Dendritic cell treated with granulocyte-macrophage colony-stimulating factor and Interleukin-4, amounts not matched to agents 40 ng/mL and 50 ng/mL, for 4 days (primary cell): ENCODE data around the gene SPEG.

Source experiments
- H3K27ac Mint-ChIP-seq: one replicate; pipeline ENCODE4 v1.8.0; 2022; ENCODE audit warnings: mild to moderate bottlenecking, mixed read lengths
- H3K27me3 Mint-ChIP-seq: one replicate; pipeline ENCODE4 v1.8.0; 2022; ENCODE audit warnings: mild to moderate bottlenecking, mixed read lengths
- H3K36me3 Mint-ChIP-seq: one replicate; pipeline ENCODE4 v1.8.0; 2022; ENCODE audit warnings: low read depth, mixed read lengths
- H3K4me1 Mint-ChIP-seq: one replicate; pipeline ENCODE4 v1.8.0; 2022; ENCODE audit warnings: low read depth, mixed read lengths
- H3K4me3 Mint-ChIP-seq: one replicate; pipeline ENCODE4 v1.8.0; 2022; ENCODE audit warnings: mild to moderate bottlenecking, moderate library complexity, mixed read lengths
- H3K9me3 Mint-ChIP-seq: one replicate; pipeline ENCODE4 v1.8.0; 2022; ENCODE audit warnings: mixed read lengths
- intact Hi-C: fragments of 100-400 bp; cut with micrococcal nuclease; formaldehyde crosslinking; loops from one replicate; pipeline ENCODE4 v1.15.0; 2022

The SPEG gene

DNA sequence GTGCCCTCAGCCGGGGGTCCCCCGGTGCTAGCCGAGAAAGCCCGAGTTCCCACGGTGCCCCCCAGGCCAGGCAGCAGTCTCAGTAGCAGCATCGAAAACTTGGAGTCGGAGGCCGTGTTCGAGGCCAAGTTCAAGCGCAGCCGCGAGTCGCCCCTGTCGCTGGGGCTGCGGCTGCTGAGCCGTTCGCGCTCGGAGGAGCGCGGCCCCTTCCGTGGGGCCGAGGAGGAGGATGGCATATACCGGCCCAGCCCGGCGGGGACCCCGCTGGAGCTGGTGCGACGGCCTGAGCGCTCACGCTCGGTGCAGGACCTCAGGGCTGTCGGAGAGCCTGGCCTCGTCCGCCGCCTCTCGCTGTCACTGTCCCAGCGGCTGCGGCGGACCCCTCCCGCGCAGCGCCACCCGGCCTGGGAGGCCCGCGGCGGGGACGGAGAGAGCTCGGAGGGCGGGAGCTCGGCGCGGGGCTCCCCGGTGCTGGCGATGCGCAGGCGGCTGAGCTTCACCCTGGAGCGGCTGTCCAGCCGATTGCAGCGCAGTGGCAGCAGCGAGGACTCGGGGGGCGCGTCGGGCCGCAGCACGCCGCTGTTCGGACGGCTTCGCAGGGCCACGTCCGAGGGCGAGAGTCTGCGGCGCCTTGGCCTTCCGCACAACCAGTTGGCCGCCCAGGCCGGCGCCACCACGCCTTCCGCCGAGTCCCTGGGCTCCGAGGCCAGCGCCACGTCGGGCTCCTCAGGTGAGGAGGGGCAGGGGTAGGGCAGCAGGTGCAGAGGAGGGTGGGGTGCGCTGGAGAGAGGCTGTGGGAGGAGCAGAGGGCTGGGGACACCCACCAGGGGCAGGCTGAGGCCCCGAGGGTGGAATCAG, 49.9 kb downstream of the SPEG start:
- intact Hi-C loops = no loop called here
- Mint-ChIP-seq H3K4me3 (no peak overlapping the region), H3K9me3 (no peaks in the 10 kb centered on the region), H3K36me3 (no peaks in the 10 kb centered on the region), H3K27ac (no peak overlapping the region), H3K4me1 (peaks cover 6% of the 10 kb centered on the region), H3K27me3 (peaks cover 86% of the 10 kb centered on the region)

DNA sequence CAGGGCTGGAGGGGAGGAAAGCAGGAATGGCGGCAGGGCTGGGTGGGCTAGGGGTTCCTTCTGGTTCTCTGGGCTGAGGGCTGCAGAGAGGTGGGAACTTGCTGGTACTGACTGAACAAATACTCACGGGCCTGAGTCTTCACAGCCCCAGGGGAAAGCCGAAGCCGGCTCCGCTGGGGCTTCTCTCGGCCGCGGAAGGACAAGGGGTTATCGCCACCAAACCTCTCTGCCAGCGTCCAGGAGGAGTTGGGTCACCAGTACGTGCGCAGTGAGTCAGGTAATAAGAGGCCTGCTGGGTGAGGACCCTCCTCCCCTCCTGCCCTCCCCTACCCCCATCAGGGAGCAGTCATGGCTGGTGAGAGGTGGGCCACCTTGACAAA, 50.5 kb downstream of the SPEG start:
- Mint-ChIP-seq H3K27me3 (peaks cover 84% of the 10 kb centered on the region), H3K4me1 (peaks cover 6% of the 10 kb centered on the region), H3K36me3 (no peaks in the 10 kb centered on the region), H3K27ac (no peak overlapping the region), H3K9me3 (no peaks in the 10 kb centered on the region), H3K4me3 (no peak overlapping the region)
- intact Hi-C loops = no loop called here

DNA sequence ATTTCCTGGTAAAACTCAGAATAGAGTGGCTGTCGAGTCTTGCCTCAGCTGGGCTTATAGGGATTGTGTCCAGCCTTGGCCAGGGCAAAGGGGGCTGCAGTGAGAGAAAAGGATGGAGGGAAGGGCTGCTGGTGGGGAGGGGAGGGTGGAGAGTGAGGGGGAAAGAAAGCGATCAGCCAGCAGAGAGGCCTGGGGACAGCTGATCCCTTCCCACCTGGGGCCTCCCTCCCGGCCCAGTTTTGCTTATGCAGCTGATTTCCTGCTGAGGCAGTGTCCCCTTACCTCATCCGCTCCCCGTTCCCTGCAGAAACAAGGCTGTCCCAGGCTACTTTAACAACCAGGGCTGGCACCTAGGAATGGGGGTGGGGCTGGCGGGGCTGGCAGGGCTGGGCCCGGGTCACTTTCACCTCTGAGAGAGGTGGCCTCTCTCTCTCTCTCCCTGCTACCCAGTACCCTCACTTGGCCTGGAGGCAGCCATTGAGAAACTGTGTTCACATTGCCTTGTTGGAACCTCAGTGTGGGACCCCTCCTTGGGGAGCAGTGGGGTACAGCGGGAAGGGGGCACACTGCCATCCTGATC, 51.8 kb downstream of the SPEG start:
- H3K36me3 Mint-ChIP-seq = no peaks in the 10 kb centered on the region
- H3K27me3 Mint-ChIP-seq = peaks cover 81% of the 10 kb centered on the region
- H3K4me3 Mint-ChIP-seq = no peak overlapping the region
- intact Hi-C loops = no loop called here
- peaks cover 6% of the 10 kb centered on the region for H3K4me1 Mint-ChIP-seq
- H3K9me3 Mint-ChIP-seq = no peaks in the 10 kb centered on the region
- H3K27ac Mint-ChIP-seq = no peak overlapping the region

DNA sequence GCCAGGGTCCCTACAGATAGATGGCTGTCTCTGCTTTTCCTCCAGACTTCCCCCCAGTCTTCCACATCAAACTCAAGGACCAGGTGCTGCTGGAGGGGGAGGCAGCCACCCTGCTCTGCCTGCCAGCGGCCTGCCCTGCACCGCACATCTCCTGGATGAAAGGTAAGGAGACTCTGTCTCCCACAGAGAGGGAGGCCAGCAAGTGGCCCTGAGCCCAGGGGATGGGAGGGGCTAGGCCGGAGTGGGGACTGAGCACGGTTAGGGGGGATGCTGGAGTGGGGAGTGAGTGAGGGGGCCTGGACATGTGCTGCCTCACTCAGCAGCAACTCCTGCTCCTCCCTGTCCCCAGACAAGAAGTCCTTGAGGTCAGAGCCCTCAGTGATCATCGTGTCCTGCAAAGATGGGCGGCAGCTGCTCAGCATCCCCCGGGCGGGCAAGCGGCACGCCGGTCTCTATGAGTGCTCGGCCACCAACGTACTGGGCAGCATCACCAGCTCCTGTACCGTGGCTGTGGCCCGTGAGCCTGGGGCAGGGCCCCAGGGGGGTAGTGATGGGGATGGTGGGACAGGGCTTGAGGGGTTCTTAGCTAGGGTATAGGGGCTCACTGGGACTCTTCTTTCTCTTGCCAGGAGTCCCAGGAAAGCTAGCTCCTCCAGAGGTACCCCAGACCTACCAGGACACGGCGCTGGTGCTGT, 53.7 kb downstream of the SPEG start:
- peaks cover 6% of the 10 kb centered on the region for H3K4me1 Mint-ChIP-seq
- no peaks in the 10 kb centered on the region for H3K36me3 Mint-ChIP-seq
- intact Hi-C loops = no loop called here
- no peaks in the 10 kb centered on the region for H3K9me3 Mint-ChIP-seq
- H3K4me3 Mint-ChIP-seq = no peak overlapping the region
- H3K27ac Mint-ChIP-seq = no peak overlapping the region
- H3K27me3 Mint-ChIP-seq = peaks cover 81% of the 10 kb centered on the region

DNA sequence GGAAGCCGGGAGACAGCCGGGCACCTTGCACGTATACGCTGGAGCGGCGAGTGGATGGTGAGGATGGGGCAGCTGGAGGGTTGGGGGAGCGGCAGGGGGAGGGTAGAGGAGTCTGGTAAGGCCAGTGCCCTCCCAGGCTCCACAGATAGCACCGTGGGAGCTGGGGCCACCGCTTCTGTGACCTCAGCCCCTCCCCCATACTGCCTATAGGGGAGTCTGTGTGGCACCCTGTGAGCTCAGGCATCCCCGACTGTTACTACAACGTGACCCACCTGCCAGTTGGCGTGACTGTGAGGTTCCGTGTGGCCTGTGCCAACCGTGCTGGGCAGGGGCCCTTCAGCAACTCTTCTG, 54.2 kb downstream of the SPEG start:
- H3K9me3 Mint-ChIP-seq = no peaks in the 10 kb centered on the region
- peaks cover 85% of the 10 kb centered on the region for H3K27me3 Mint-ChIP-seq
- no peak overlapping the region for H3K4me3 Mint-ChIP-seq
- peaks cover 6% of the 10 kb centered on the region for H3K4me1 Mint-ChIP-seq
- intact Hi-C loops = no loop called here
- no peaks in the 10 kb centered on the region for H3K36me3 Mint-ChIP-seq
- H3K27ac Mint-ChIP-seq = no peak overlapping the region

DNA sequence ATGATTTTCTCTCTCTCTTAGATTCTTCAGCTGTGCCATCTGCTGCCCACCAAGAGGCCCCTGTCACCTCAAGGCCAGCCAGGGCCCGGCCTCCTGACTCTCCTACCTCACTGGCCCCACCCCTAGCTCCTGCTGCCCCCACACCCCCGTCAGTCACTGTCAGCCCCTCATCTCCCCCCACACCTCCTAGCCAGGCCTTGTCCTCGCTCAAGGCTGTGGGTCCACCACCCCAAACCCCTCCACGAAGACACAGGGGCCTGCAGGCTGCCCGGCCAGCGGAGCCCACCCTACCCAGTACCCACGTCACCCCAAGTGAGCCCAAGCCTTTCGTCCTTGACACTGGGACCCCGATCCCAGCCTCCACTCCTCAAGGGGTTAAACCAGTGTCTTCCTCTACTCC, 54.7 kb downstream of the SPEG start:
- Mint-ChIP-seq H3K4me3 (no peak overlapping the region), H3K4me1 (peaks cover 2% of the 10 kb centered on the region), H3K9me3 (no peaks in the 10 kb centered on the region), H3K27me3 (peaks cover 85% of the 10 kb centered on the region), H3K36me3 (no peaks in the 10 kb centered on the region), H3K27ac (no peak overlapping the region)
- intact Hi-C loops = no loop called here

DNA sequence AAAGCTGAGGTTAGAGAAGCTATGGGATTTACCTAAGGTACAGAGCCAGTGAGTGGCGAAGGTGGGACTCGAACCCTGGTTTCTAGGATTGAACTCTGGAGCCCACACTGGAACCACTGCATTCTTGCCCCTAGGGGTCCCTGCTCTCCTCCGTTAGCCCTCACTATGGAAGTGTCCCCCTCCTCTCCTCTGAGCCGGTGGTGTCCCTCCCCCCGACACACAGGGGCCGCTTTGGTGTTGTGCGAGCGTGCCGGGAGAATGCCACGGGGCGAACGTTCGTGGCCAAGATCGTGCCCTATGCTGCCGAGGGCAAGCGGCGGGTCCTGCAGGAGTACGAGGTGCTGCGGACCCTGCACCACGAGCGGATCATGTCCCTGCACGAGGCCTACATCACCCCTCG, 55.5 kb downstream of the SPEG start:
- Mint-ChIP-seq H3K4me3 (no peak overlapping the region), H3K36me3 (no peaks in the 10 kb centered on the region), H3K9me3 (no peaks in the 10 kb centered on the region), H3K27me3 (peaks cover 87% of the 10 kb centered on the region), H3K27ac (no peak overlapping the region), H3K4me1 (no peaks in the 10 kb centered on the region)
- intact Hi-C loops = no loop called here

DNA sequence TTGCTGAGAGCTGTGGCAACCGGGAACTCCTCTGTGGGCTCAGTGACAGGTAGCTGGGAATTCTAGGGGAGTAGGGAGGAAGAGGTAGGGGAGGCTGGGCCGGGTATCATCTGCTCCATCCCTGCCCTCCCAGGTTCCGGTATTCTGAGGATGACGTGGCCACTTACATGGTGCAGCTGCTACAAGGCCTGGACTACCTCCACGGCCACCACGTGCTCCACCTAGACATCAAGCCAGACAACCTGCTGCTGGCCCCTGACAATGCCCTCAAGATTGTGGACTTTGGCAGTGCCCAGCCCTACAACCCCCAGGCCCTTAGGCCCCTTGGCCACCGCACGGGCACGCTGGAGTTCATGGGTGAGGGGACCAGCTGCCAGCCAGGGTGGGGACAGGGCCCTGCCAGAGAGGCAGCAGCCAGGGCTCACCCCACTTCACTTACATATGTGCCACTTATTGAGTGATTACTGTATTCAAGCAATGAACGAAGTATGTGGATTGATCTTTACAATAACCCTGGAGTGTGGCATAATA, 56.0 kb downstream of the SPEG start:
- Mint-ChIP-seq H3K4me1 (no peaks in the 10 kb centered on the region), H3K36me3 (no peaks in the 10 kb centered on the region), H3K9me3 (no peaks in the 10 kb centered on the region), H3K27me3 (peaks cover 87% of the 10 kb centered on the region), H3K4me3 (no peak overlapping the region), H3K27ac (no peak overlapping the region)
- intact Hi-C loops = no loop called here

DNA sequence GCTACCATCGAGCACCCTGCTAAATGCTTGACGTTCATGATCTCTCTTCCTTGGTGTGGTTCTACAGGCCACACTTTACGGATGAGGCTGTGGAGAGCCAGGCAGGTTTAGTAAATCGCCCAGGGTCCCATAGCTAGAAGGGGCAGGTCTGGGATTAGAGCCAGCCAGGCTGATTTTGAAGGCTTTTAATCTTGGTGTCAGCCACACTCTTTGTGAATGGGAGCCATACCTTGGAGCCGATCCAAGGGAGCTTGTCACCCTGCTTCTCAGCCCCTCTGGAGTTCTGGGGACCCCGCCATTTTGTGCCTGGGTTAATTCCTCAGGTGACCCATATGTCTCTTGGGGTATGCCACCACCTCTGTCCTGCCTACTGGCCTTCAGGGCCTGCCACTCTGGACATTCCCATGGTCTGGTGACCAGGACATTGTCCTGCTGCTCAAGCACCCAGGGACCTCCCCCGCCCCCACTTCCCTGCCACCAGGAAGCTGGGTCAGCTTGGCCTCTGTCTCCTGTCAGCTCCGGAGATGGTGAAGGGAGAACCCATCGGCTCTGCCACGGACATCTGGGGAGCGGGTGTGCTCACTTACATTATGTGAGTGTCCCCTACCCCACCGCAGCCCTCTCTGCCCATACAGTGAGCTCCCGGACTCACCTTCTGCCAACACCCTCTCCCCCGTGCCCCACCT, 56.8 kb downstream of the SPEG start:
- no peak overlapping the region for H3K27ac Mint-ChIP-seq
- no peak overlapping the region for H3K4me3 Mint-ChIP-seq
- intact Hi-C loops = no loop called here
- H3K27me3 Mint-ChIP-seq = peaks cover 87% of the 10 kb centered on the region
- H3K9me3 Mint-ChIP-seq = no peaks in the 10 kb centered on the region
- no peaks in the 10 kb centered on the region for H3K36me3 Mint-ChIP-seq
- peaks cover 3% of the 10 kb centered on the region for H3K4me1 Mint-ChIP-seq

DNA sequence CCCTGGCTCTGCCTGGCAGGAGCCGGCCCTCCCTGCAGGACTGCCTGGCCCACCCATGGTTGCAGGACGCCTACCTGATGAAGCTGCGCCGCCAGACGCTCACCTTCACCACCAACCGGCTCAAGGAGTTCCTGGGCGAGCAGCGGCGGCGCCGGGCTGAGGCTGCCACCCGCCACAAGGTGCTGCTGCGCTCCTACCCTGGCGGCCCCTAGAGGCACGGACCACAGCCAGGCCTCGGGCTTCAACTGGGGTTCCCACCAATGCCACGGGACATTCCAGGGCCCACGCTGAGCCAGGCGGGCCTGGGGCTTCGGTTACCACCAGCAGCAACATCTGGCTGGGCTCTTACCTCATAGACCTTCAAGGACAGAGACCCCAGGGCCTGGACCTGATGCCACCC, 57.9 kb downstream of the SPEG start:
- intact Hi-C loops = no loop called here
- Mint-ChIP-seq H3K27ac (no peak overlapping the region), H3K4me1 (peaks cover 15% of the 10 kb centered on the region), H3K27me3 (peaks cover 88% of the 10 kb centered on the region), H3K9me3 (no peaks in the 10 kb centered on the region), H3K4me3 (no peak overlapping the region), H3K36me3 (no peaks in the 10 kb centered on the region)

DNA sequence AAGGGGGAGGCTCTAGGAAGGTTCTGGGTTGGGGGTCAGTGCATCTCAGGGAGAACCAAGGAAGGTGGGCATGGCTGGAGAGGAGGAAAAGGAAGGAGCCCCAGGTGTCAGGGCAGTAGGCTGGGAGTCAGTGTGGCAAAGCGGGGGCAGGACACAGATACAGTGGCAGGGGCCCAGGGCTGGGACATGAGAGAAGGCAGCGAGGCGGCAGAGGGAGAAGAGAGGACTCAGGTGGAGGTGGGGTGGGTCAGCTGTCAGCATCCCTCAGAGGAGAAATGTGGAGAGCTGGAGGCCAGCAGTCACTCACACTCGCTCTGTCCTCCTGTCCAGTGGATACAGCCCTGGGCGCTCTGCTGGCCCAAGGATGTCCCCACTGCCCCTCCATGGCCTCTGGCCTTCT, 58.4 kb downstream of the SPEG start:
- Mint-ChIP-seq H3K4me1 (peaks cover 20% of the 10 kb centered on the region), H3K9me3 (no peaks in the 10 kb centered on the region), H3K36me3 (peaks cover 3% of the 10 kb centered on the region), H3K27me3 (peaks cover 85% of the 10 kb centered on the region), H3K4me3 (no peak overlapping the region), H3K27ac (no peak overlapping the region)
- intact Hi-C loops = no loop called here

DNA sequence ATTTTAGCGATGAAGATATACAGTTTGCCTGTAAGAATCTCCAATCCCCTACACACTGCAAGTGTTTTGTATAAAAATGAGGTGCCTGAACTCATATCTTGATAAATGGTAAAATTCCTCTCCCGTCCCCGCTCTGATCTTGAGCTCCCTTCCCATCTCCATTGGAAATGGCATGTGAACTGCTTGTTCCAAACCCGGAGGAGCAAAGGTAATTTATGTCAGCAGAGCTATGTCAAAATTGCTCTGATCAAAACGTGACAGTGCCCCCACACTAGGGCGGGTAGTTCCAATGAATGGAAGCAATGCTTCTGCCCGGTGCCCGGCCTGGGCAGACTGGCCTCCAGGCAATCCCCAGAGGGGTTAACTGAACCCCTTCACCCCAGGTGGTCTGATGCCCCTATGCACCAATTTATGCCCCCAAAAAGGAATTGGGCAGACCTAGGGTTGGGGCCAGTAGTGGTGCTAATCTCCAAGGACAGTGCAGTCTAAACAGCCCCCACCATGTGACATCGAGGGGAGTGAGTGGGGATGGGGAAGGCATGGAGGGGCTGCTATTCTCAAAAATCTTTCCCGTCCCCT, 60.4 kb downstream of the SPEG start:
- intact Hi-C loops = loop anchor here (1.0 to 5.0 kb wide), 2 partner anchors 35 to 102 kb away; partner anchors contain the start of gene STK11IP
- no peak overlapping the region for H3K4me3 Mint-ChIP-seq
- peaks cover 37% of the 10 kb centered on the region for H3K4me1 Mint-ChIP-seq
- peaks cover 72% of the 10 kb centered on the region for H3K27me3 Mint-ChIP-seq
- H3K36me3 Mint-ChIP-seq = peaks cover 16% of the 10 kb centered on the region
- H3K9me3 Mint-ChIP-seq = no peaks in the 10 kb centered on the region
- H3K27ac Mint-ChIP-seq = no peak overlapping the region

DNA sequence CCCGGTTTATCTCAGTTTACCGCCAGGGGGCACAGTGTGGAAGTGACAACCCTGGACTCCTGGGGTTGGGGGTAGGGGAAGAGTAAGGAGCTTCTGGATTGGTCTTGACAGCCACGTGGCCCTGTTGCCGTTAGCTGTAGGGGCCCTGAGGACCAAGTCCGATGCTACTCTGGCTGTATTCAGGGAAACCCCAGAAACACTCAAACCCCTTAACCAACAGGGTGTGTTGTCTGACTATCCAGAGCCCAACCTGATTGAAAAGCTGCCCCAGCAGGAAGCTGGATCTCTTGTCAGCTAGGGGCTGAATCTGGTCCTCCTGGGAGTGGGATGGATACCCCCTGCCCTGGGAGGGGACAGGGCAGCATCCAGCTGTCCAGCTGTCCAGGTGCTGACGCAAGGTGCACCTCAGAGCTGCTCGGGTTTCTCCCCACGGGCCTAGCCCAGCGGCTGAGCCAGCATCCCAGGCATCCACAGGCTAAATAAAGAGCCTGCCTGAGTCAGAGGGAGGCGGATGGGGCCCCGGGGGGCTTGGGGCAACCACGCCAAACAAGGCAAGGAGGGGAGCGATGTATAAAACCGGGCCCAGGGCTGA, 61.0 kb downstream of the SPEG start:
- H3K27me3 Mint-ChIP-seq = peaks cover 67% of the 10 kb centered on the region
- peaks cover 16% of the 10 kb centered on the region for H3K36me3 Mint-ChIP-seq
- H3K27ac Mint-ChIP-seq = no peak overlapping the region
- H3K4me1 Mint-ChIP-seq = peaks cover 40% of the 10 kb centered on the region
- intact Hi-C loops = loop anchor here (1.0 to 5.0 kb wide), 2 partner anchors 35 to 102 kb away; partner anchors contain the start of gene STK11IP
- no peaks in the 10 kb centered on the region for H3K9me3 Mint-ChIP-seq
- H3K4me3 Mint-ChIP-seq = no peak overlapping the region
